Vagina (tissue), 2 donors: Measurements from ENCODE around the gene MAPKBP1.

ENCODE experiments used
- POLR2AphosphoS5 ChIP-seq, 2 donors: sonication (generic); formaldehyde crosslinking; IDR thresholded peaks; one replicate each; pipeline ENCODE4 v1.9.0; 2017; ENCODE audit warnings: antibody characterized with exemption in 2 of 2, mild to moderate bottlenecking in 2 of 2, low read depth in 1 of 2; ENCODE audit not compliant: insufficient read depth in 1 of 2
- TF ChIP-seq, protein P1 (sequence below), 3 experiments: fragments of 450-650 bp in 2 of 3; fragments of 200-600 bp in 1 of 3; sonication (generic) in 1 of 3; IDR thresholded peaks; one replicate each; pipeline ENCODE4 v1.5.1; 2017 to 2019; ENCODE audit warnings: antibody characterized with exemption in 3 of 3, mild to moderate bottlenecking in 2 of 3, moderate library complexity in 2 of 3

- TF ChIP-seq, protein P1, sequence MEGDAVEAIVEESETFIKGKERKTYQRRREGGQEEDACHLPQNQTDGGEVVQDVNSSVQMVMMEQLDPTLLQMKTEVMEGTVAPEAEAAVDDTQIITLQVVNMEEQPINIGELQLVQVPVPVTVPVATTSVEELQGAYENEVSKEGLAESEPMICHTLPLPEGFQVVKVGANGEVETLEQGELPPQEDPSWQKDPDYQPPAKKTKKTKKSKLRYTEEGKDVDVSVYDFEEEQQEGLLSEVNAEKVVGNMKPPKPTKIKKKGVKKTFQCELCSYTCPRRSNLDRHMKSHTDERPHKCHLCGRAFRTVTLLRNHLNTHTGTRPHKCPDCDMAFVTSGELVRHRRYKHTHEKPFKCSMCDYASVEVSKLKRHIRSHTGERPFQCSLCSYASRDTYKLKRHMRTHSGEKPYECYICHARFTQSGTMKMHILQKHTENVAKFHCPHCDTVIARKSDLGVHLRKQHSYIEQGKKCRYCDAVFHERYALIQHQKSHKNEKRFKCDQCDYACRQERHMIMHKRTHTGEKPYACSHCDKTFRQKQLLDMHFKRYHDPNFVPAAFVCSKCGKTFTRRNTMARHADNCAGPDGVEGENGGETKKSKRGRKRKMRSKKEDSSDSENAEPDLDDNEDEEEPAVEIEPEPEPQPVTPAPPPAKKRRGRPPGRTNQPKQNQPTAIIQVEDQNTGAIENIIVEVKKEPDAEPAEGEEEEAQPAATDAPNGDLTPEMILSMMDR (IDR thresholded peaks at IDR 0.05), result no peak
- TF ChIP-seq POLR2AphosphoS5 (IDR thresholded peaks at IDR 0.05; ENCODE audit: insufficient read depth in 1 of 2, low read depth in 1 of 2), result no peak
These were observed 39.2 kb upstream of the MAPKBP1 start for GRCh38 chr15:41735046-41735445.
